PC-9 (cell line): Measurements from ENCODE around the gene MAP3K2.

Source experiments
- EZH2 ChIP-seq: fragments of 200-600 bp; sonication (generic); IDR thresholded peaks from 2 replicates; pipeline ENCODE4 v1.8.0; 2017; ENCODE audit warnings: antibody characterized with exemption, low read depth
- TF ChIP-seq, protein P1 (sequence below): fragments of 200-600 bp; sonication (generic); conservative IDR thresholded peaks from 2 replicates; pipeline ENCODE4 v1.6.1; 2017; ENCODE audit warnings: mixed run types, antibody characterized with exemption, mild to moderate bottlenecking, moderate library complexity

DNA sequence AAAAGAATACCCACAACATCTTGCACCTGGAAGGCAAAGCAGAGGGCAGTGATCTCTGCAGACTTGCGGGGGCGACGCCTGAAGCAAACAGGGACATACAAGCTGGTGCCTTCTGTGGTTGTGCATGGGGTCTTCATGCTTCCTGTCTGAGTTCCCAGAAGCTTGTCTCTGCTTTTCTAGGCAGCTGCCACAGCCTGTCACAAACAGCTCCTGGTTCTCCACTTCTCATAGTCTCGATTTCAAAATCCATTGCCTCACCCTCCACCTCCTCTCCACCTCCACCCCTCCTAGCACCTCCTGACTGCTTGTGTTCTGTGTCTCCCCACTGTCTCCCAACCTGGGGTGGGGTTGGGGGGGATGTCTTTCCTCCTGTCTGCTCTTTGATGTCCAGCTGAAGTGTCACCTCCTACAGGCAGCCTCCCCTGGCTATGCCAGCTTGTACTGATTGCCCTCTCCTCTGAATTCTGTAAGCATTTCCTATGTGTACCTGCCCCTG lies 28.8 kb upstream of the MAP3K2 start:
- TF ChIP-seq, protein P1, sequence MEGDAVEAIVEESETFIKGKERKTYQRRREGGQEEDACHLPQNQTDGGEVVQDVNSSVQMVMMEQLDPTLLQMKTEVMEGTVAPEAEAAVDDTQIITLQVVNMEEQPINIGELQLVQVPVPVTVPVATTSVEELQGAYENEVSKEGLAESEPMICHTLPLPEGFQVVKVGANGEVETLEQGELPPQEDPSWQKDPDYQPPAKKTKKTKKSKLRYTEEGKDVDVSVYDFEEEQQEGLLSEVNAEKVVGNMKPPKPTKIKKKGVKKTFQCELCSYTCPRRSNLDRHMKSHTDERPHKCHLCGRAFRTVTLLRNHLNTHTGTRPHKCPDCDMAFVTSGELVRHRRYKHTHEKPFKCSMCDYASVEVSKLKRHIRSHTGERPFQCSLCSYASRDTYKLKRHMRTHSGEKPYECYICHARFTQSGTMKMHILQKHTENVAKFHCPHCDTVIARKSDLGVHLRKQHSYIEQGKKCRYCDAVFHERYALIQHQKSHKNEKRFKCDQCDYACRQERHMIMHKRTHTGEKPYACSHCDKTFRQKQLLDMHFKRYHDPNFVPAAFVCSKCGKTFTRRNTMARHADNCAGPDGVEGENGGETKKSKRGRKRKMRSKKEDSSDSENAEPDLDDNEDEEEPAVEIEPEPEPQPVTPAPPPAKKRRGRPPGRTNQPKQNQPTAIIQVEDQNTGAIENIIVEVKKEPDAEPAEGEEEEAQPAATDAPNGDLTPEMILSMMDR, result no peak
- no peak for TF ChIP-seq EZH2
